CD4-positive, alpha-beta T cell treated with Interleukin-10 for 1 hour (primary cell): ENCODE measurements around the gene MOB3A.
"Not testable (repeated sequence)": the region's sequence is repeated elsewhere in the genome, so short reads cannot be mapped to it uniquely, and the experiment has no call there.

Source experiments
- DNase-seq: peaks from one replicate; pipeline ENCODE4 v3.0.0-alpha.2; 2020

MOB3A gene

GRCh38 chr19:2096034-2096479 lies at the start of gene MOB3A:
TSS of gene MOB3A (minus strand) at chr19:2096326. CDS start at chr19:2078560, 17,766 bp downstream.
- DNase-seq: peak; percentile 90

GRCh38 chr19:2145831-2146241 lies 49.7 kb upstream of the MOB3A start:
- no peak for DNase-seq

- no peak for DNase-seq
These were observed 48.1 kb upstream of the MOB3A start for GRCh38 chr19:2144190-2144589.

- no peak for DNase-seq
These were observed 46.2 kb upstream of the MOB3A start for GRCh38 chr19:2142173-2142829.

GRCh38 chr19:2140138-2140569 lies 44.0 kb upstream of the MOB3A start:
- no peak for DNase-seq

- DNase-seq: no peak
These were observed 43.4 kb upstream of the MOB3A start for GRCh38 chr19:2139385-2140137.

- DNase-seq: no peak
These were observed 42.1 kb upstream of the MOB3A start for GRCh38 chr19:2138061-2138728.

GRCh38 chr19:2136796-2137195 lies 40.7 kb upstream of the MOB3A start:
- no peak for DNase-seq

- no peak for DNase-seq
These were observed 39.6 kb upstream of the MOB3A start for GRCh38 chr19:2135474-2136402.

- DNase-seq: no peak
These were observed 36.8 kb upstream of the MOB3A start for GRCh38 chr19:2132731-2133490.

- no peak for DNase-seq
These were observed 36.1 kb upstream of the MOB3A start for GRCh38 chr19:2132191-2132590.

- not testable (repeated sequence) for DNase-seq
These were observed 35.2 kb upstream of the MOB3A start for GRCh38 chr19:2131012-2131975.

GRCh38 chr19:2129892-2130770 lies 34.0 kb upstream of the MOB3A start:
- no peak for DNase-seq

- no peak for DNase-seq
These were observed 33.4 kb upstream of the MOB3A start for GRCh38 chr19:2129486-2129885.

GRCh38 chr19:2129022-2129421 lies 32.9 kb upstream of the MOB3A start:
- no peak for DNase-seq

- DNase-seq: not testable (repeated sequence)
These were observed 32.1 kb upstream of the MOB3A start for GRCh38 chr19:2128252-2128651.

- no peak for DNase-seq
These were observed 31.6 kb upstream of the MOB3A start for GRCh38 chr19:2127758-2128157.

GRCh38 chr19:2126879-2127518 lies 30.9 kb upstream of the MOB3A start:
- DNase-seq: no peak
